WERI-Rb-1 (cell line): ENCODE results near the gene TSEN2.

ENCODE experiments used
- DNase-seq: peaks from one replicate; pipeline ENCODE4 v3.0.0-alpha.2; 2020
- H3K27ac ChIP-seq: fragments of 250-450 bp; sonication (Bioruptor Pico); 2 replicates; pipeline ENCODE4 v1.5.1; 2020; ENCODE audit warnings: mild to moderate bottlenecking, moderate library complexity
- H3K27me3 ChIP-seq: fragments of 250-450 bp; sonication (Bioruptor Pico); 2 replicates; pipeline ENCODE4 v1.5.1; 2021; ENCODE audit warnings: mild to moderate bottlenecking, low read depth, moderate library complexity; ENCODE audit not compliant: insufficient read depth, severe bottlenecking
- H3K36me3 ChIP-seq: fragments of 250-450 bp; sonication (Bioruptor Pico); 2 replicates; pipeline ENCODE4 v1.5.1; 2020; ENCODE audit warnings: mild to moderate bottlenecking, moderate library complexity
- H3K4me3 ChIP-seq: 2 replicates; pipeline ENCODE4 v1.5.1; 2011; ENCODE audit warnings: low read depth, mild to moderate bottlenecking, control low read depth, low read length
- H3K9me3 ChIP-seq: fragments of 250-450 bp; sonication (Bioruptor Pico); 2 replicates; pipeline ENCODE4 v1.5.1; 2021; ENCODE audit warnings: mild to moderate bottlenecking, moderate library complexity; ENCODE audit not compliant: severe bottlenecking
- TF ChIP-seq, protein P1 (sequence below): IDR thresholded peaks from 2 replicates; pipeline ENCODE4 v1.5.1; 2011; ENCODE audit warnings: low read depth, mild to moderate bottlenecking, control low read depth, inconsistent platforms, low read length

Gene TSEN2

DNA sequence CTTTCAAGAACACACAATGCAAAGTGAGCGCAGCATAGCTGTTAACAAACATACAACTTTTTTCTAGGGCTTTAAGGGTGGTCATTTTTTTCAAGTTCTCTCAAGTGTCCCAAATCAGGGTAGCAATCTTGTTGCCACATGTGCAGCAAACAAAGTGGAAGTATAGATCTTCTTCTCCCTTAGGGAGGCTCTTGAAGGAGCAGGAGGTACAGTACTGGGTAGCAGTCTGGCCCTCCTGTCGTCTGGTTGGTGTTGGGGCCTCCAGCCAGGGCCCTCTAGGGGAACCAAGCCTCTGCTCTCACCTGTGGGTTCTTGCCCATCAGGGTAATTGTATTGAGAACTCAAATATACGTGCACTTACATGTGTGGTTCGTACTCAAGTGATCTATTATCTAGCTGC is 98.5 kb downstream of the TSEN2 start:
- Histone ChIP-seq H3K36me3 (peaks cover 84% of the 10 kb centered on the region), H3K4me3 (no peak overlapping the region), H3K27me3 (no peaks in the 10 kb centered on the region), H3K27ac (no peak overlapping the region), H3K9me3 (no peaks in the 10 kb centered on the region)
- DNase-seq = no peak
- TF ChIP-seq, protein P1, sequence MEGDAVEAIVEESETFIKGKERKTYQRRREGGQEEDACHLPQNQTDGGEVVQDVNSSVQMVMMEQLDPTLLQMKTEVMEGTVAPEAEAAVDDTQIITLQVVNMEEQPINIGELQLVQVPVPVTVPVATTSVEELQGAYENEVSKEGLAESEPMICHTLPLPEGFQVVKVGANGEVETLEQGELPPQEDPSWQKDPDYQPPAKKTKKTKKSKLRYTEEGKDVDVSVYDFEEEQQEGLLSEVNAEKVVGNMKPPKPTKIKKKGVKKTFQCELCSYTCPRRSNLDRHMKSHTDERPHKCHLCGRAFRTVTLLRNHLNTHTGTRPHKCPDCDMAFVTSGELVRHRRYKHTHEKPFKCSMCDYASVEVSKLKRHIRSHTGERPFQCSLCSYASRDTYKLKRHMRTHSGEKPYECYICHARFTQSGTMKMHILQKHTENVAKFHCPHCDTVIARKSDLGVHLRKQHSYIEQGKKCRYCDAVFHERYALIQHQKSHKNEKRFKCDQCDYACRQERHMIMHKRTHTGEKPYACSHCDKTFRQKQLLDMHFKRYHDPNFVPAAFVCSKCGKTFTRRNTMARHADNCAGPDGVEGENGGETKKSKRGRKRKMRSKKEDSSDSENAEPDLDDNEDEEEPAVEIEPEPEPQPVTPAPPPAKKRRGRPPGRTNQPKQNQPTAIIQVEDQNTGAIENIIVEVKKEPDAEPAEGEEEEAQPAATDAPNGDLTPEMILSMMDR = no peak
